ENCODE measurements around the gene CREB5.

- no peak for TF ChIP-seq POLR2A (IDR thresholded peaks at IDR 0.05; ENCODE audit: low read depth, low read length)
- TF ChIP-seq POLR2AphosphoS5 (IDR thresholded peaks at IDR 0.05; ENCODE audit: low read depth, low read length), result no peak
Observed at GRCh38 chr7:28706584-28706983, 294.3 kb downstream of the CREB5 start.

Measured in GM12892 (cell line).